Measurements from ENCODE around the gene RXFP3. TPM values are rescaled to one million over a fixed set of nuclear protein-coding genes. Genes with fewer than 3 reads are reported as not detected.

RXFP3 gene
- total and polyA plus RNA-seq, 5 experiments from 2014 or later = not detected

Other genes starting within 250 kb of the RXFP3 start
- under 1 TPM in 1 of 2 experiments, not detected in 1; 0.05 TPM for gene ADAMTS12, start 44.4 kb upstream of the RXFP3 start, total RNA-seq
- not detected for gene ADAMTS12, start 44.4 kb upstream of the RXFP3 start, polyA plus RNA-seq
- gene SLC45A2, start 48.3 kb downstream of the RXFP3 start, total RNA-seq = under 1 TPM in 1 of 2 experiments, not detected in 1; 0.93 TPM
- not detected for gene SLC45A2, start 48.3 kb downstream of the RXFP3 start, polyA plus RNA-seq
- gene AMACR, start 71.7 kb downstream of the RXFP3 start, total RNA-seq = 1 to 10 TPM; 4.8 to 4.9 TPM
- 1 to 10 TPM; 5.9 to 9.1 (median 7.2) TPM for gene AMACR, start 71.7 kb downstream of the RXFP3 start, polyA plus RNA-seq
- gene C1QTNF3, start 106.8 kb downstream of the RXFP3 start, total RNA-seq = 1 to 10 TPM; 5.7 to 7.4 TPM
- gene C1QTNF3, start 106.8 kb downstream of the RXFP3 start, polyA plus RNA-seq = under 1 TPM; 0.08 to 0.38 (median 0.36) TPM

All from naive thymus-derived CD8-positive, alpha-beta T cell (primary cell).